ENCODE data around the gene EXD2.
A peak's percentile ranks its signal among the peaks of the same experiment; 100 is the strongest.

The EXD2 gene

DNA sequence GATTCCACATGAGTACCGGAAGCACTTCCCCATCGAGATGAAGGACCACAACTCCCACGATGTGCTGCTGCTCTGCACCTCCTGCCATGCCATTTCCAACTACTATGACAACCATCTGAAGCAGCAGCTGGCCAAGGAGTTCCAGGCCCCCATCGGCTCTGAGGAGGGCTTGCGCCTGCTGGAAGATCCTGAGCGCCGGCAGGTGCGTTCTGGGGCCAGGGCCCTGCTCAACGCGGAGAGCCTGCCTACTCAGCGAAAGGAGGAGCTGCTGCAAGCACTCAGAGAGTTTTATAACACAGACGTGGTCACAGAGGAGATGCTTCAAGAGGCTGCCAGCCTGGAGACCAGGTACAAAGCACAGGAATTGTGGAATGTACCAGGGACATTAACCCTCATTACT, 46.3 kb downstream of the EXD2 start:
- TF ChIP-seq, protein P1, sequence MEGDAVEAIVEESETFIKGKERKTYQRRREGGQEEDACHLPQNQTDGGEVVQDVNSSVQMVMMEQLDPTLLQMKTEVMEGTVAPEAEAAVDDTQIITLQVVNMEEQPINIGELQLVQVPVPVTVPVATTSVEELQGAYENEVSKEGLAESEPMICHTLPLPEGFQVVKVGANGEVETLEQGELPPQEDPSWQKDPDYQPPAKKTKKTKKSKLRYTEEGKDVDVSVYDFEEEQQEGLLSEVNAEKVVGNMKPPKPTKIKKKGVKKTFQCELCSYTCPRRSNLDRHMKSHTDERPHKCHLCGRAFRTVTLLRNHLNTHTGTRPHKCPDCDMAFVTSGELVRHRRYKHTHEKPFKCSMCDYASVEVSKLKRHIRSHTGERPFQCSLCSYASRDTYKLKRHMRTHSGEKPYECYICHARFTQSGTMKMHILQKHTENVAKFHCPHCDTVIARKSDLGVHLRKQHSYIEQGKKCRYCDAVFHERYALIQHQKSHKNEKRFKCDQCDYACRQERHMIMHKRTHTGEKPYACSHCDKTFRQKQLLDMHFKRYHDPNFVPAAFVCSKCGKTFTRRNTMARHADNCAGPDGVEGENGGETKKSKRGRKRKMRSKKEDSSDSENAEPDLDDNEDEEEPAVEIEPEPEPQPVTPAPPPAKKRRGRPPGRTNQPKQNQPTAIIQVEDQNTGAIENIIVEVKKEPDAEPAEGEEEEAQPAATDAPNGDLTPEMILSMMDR (IDR thresholded peaks at IDR 0.05; ENCODE audit: low read length, missing control alignments), result no peak

DNA sequence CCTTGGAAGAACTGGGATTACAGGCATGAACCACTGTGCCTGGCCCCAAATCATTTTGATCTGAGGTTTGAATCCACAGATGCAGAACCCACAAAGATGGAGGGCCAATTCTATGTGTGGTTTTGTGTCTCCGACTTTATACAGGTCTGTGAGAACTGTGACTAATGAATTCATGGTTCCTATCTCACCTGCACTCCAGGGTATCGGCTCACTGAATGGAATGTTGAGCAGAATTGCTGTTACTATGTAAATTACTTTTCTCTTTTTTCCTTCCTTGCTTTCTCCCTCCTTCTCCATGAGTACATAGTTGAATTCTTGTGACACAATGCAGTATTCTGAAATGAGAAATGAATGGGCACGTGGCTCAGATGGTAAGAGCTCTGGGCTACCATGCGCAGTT, 47.6 kb downstream of the EXD2 start:
- DNase-seq (ENCODE audit: low read depth), result no peak
- TF ChIP-seq, protein P1 (IDR thresholded peaks at IDR 0.05; ENCODE audit: low read length, missing control alignments), result no peak
- H3K4me3 ChIP-seq (replicated peaks; ENCODE audit: low read depth, low read length), result no peak overlapping the region

More for the DNA sequence above, 46.3 kb downstream of the EXD2 start:
- no peak overlapping the region for H3K4me3 ChIP-seq (replicated peaks; ENCODE audit: low read depth, low read length)
- DNase-seq (ENCODE audit: low read depth), result no peak

DNA sequence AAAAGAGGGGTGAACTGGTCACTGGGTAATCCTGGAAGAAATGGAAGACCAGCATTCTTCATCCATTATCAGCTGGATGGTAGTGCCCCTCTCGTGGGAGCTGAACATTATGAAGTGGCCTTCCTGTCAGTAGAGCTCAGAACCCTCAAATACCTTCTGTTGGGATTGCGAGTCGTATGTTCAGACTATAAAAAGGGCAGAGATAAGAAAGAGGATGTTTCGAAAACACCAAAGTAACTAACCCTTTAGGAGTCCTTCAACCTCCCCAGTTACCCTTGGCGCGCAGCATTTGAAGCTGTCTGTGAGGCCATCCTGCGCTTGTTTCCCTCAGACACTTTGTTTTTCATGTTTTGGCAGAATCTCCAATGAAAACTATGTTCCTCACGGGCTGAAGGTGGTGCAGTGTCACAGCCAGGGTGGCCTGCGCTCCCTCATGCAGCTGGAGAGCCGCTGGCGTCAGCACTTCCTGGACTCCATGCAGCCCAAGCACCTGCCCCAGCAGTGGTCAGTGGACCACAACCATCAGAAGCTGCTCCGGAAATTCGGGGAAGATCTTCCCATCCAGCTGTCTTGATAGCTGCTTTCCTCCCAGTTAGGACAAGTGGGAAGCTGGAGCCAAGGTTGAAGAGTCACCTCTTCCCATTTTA, 49.4 kb downstream of the EXD2 start:
- no peak for DNase-seq (ENCODE audit: low read depth)
- H3K4me3 ChIP-seq (replicated peaks; ENCODE audit: low read depth, low read length), result no peak overlapping the region

DNA sequence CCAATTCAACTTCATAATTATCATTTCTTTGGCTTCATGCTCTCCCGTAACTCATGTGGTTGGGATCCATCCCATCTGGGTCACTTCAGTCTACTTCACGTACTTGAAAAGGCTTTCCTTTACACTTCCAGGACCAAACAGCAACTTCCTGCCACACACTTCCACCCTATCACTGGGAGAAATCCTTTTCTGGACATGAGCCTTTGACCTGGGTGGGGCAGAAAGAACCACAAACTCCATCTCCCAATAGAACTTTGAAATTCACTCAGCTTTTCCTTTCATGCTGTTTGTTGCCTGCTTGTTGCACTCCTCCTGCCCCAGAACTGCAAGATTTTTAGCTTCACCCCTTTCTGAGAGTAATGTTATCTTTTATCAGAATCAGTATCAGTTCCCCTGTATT, 50.3 kb downstream of the EXD2 start:
- TF ChIP-seq, protein P1 (IDR thresholded peaks at IDR 0.05; ENCODE audit: low read length, missing control alignments), result no peak
- H3K4me3 ChIP-seq (replicated peaks; ENCODE audit: low read depth, low read length), result no peak overlapping the region
- no peak for DNase-seq (ENCODE audit: low read depth)

More for the DNA sequence above, 49.4 kb downstream of the EXD2 start:
- TF ChIP-seq, protein P1 (IDR thresholded peaks at IDR 0.05; ENCODE audit: low read length, missing control alignments), result no peak

DNA sequence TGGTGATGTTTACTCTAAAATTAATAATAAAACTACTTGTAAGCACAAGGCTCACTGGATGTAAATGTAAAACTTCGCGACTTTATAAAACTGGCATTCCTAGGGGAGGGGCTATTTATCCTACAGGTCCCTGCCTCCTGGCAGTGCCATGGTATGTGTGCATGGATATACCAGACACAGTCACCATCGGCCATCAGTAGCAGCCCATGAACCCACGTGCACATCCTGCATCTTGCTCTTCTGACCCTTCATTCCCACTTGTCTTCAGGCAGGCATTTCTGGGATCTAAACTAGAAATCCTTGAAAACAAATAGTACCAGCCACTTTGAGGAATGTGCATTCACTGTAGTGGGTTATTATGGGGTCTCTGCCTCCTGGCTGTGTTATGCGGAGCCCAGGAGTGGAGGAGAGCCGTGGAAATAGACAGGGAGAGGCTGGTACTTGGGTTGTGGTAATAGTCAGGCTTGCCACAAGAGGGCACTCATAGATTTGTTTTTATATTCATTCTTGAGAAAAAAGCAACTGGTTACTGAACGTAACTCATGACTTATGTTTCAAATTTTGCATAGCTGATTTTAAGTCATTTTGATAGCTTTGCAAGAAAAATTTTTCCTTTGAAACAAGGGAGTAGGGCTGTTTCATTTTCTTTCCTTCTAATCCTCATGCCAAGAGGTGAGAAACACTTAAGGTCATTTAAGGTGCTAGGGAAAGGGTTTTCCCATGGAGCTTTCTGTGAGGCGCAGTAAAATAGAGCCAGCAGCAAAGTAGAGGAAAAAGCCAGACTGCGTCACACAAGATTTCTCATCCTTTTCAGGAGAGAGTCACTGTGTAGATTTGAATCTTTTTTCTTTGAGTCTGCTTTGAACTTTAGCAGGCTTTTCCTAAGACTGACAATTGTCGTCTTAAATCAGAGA, 51.3 kb downstream of the EXD2 start:
- H3K4me3 ChIP-seq (replicated peaks; ENCODE audit: low read depth, low read length), result no peak overlapping the region
- TF ChIP-seq, protein P1 (IDR thresholded peaks at IDR 0.05; ENCODE audit: low read length, missing control alignments), result peak; percentile 68
- DNase-seq (ENCODE audit: low read depth), result peak; percentile 83

DNA sequence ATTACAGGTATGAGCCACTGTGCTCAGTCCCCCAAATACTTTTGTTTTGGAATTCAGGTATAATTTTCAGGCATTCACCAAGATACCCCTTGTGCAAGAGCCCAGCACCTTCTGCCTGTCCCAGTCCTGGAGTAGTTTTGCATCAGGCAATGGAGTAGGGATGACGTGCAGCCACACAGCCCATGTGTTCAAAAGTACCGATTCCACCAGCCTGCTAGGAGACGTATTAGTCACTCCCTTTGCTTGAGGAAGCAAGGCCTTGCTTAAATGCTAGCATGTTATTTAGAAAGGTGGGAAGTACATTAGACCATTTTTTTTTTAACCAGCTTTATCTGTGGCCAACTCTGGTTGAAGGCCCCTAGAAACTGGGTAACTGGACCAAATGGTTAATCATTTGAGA, 53.6 kb downstream of the EXD2 start:
- no peak for DNase-seq (ENCODE audit: low read depth)
- TF ChIP-seq, protein P1 (IDR thresholded peaks at IDR 0.05; ENCODE audit: low read length, missing control alignments), result no peak
- no peak overlapping the region for H3K4me3 ChIP-seq (replicated peaks; ENCODE audit: low read depth, low read length)

All from fibroblast of pulmonary artery (primary cell).